ENCODE results near the gene SLC25A38. TPM values are rescaled to one million over a fixed set of nuclear protein-coding genes. Genes with fewer than 3 reads are reported as not detected.
"Not testable (repeated sequence)": the region's sequence is repeated elsewhere in the genome, so short reads cannot be mapped to it uniquely, and the experiment has no call there.

SLC25A38 gene
- total RNA-seq, 1 donor from 2014 or later: 20.6 TPM

DNA sequence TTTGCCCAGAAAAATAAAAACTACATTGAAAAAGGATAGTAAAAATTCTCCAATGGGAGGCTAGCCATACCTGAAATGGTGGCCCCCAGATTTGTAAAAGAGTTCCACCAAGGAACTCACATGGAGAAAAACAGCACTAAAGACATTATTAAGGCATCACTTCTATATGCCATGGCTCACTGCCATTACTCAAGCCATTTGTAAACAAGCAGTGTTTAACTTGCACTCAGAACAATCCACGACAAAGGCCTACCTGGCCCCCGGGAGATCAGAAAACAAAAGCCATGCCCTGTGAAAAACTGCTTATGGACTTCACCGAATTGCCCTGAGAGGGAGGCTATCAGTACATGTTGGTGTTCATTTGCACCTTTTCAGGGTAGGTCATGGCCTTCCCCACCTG, 34.1 kb upstream of the SLC25A38 start:
- DNase-seq (ENCODE audit: extremely low spot score in 2 of 2): peak in 1 of 2 donors; percentile 56
- no peaks in the 10 kb centered on the region for H3K27me3 ChIP-seq
- TF ChIP-seq CTCF (IDR thresholded peaks at IDR 0.05): no peak
- no peak for TF ChIP-seq POLR2AphosphoS5 (IDR thresholded peaks at IDR 0.05; ENCODE audit: insufficient read depth in 1 of 2, low read depth in 1 of 2)
- TF ChIP-seq POLR2A (IDR thresholded peaks at IDR 0.05): no peak
- H3K27ac ChIP-seq: no peak overlapping the region
- no peaks in the 10 kb centered on the region for H3K4me1 ChIP-seq
- no peaks in the 10 kb centered on the region for H3K36me3 ChIP-seq
- no peaks in the 10 kb centered on the region for H3K9me3 ChIP-seq
- intact Hi-C loops (cut with DNase I): no loop called here
- no peak overlapping the region for H3K4me3 ChIP-seq

DNA sequence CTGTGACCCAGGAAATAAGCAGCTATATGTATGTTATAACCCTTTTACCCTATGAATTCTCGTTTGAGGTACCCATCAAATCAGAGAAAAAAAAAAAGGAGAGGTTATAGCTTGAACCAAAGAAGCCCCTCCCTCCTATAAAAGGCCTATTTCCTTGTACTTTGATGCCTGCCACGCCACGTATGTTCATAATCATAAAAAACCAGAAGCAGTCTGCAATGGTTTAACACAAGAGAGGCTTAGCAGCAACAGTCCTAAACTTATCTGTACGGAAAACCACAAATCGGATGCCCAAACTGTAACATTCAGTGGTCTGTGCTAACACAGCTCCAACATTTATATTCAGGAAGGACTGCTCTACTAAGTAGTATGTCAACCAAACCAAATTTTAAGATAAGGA, 32.5 kb upstream of the SLC25A38 start:
- no peak overlapping the region for H3K27ac ChIP-seq
- H3K4me1 ChIP-seq: no peaks in the 10 kb centered on the region
- H3K36me3 ChIP-seq: no peaks in the 10 kb centered on the region
- H3K9me3 ChIP-seq: no peaks in the 10 kb centered on the region
- TF ChIP-seq POLR2A (IDR thresholded peaks at IDR 0.05) (no peak), CTCF (IDR thresholded peaks at IDR 0.05) (no peak), POLR2AphosphoS5 (IDR thresholded peaks at IDR 0.05; ENCODE audit: insufficient read depth in 1 of 2, low read depth in 1 of 2) (no peak)
- no peak overlapping the region for H3K4me3 ChIP-seq
- no peak for DNase-seq (ENCODE audit: extremely low spot score in 2 of 2)
- intact Hi-C loops (cut with DNase I): no loop called here
- no peaks in the 10 kb centered on the region for H3K27me3 ChIP-seq

DNA sequence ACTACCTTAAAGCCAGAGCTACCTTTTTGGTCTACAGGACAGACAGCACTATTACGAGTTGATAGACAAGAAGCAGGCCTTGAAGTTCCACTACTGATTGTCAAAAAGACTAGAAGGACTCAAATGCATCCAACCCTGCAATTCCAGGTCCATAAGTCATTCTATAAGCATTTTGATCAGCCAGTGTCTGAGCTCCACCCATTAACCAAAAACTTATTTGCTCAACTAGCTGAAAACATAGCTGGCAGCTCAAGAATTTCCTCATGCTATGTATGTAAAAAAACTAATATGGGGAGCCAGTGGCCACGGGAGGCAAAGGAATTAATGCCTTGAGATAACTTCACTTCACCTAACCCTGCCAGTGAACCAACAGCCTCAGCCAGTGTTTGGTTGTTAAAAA, 32.0 kb upstream of the SLC25A38 start:
- H3K27ac ChIP-seq; H3K27me3 ChIP-seq; H3K36me3 ChIP-seq; DNase-seq (ENCODE audit: extremely low spot score in 2 of 2); H3K9me3 ChIP-seq; H3K4me1 ChIP-seq; H3K4me3 ChIP-seq; intact Hi-C loops (cut with DNase I): not testable (repeated sequence)

GRCh38 chr3:39353168-39353927, 29.8 kb upstream of the SLC25A38 start:
- H3K9me3 ChIP-seq; H3K27ac ChIP-seq; intact Hi-C loops (cut with DNase I); H3K27me3 ChIP-seq; DNase-seq (ENCODE audit: extremely low spot score in 2 of 2); H3K4me3 ChIP-seq; H3K4me1 ChIP-seq; H3K36me3 ChIP-seq: not testable (repeated sequence)

- Histone ChIP-seq H3K27ac (no peak overlapping the region), H3K4me3 (no peak overlapping the region), H3K4me1 (no peaks in the 10 kb centered on the region), H3K27me3 (no peaks in the 10 kb centered on the region), H3K36me3 (no peaks in the 10 kb centered on the region), H3K9me3 (no peaks in the 10 kb centered on the region)
- intact Hi-C loops (cut with DNase I): no loop called here
- no peak for DNase-seq (ENCODE audit: extremely low spot score in 2 of 2)
- TF ChIP-seq CTCF (IDR thresholded peaks at IDR 0.05) (no peak), POLR2AphosphoS5 (IDR thresholded peaks at IDR 0.05; ENCODE audit: insufficient read depth in 1 of 2, low read depth in 1 of 2) (no peak), POLR2A (IDR thresholded peaks at IDR 0.05) (no peak)
Measured at GRCh38 chr3:39358333-39358732, 24.8 kb upstream of the SLC25A38 start.

- Histone ChIP-seq H3K27me3 (no peaks in the 10 kb centered on the region), H3K36me3 (no peaks in the 10 kb centered on the region), H3K4me1 (no peaks in the 10 kb centered on the region), H3K4me3 (no peak overlapping the region), H3K27ac (no peak overlapping the region), H3K9me3 (no peaks in the 10 kb centered on the region)
- no peak for TF ChIP-seq POLR2AphosphoS5 (IDR thresholded peaks at IDR 0.05; ENCODE audit: insufficient read depth in 1 of 2, low read depth in 1 of 2)
- TF ChIP-seq CTCF (IDR thresholded peaks at IDR 0.05): no peak
- TF ChIP-seq POLR2A (IDR thresholded peaks at IDR 0.05): no peak
- DNase-seq (ENCODE audit: extremely low spot score in 2 of 2): no peak
- intact Hi-C loops (cut with DNase I): no loop called here
Measured at GRCh38 chr3:39361252-39361927, 21.8 kb upstream of the SLC25A38 start.

All from vagina (tissue), 2 donors.